Neural cell (in vitro differentiated cells): Measurements from ENCODE around the gene FSCN2. TPM values are rescaled to one million over a fixed set of nuclear protein-coding genes. Genes with fewer than 3 reads are reported as not detected.

Experiments used
- H2AFZ ChIP-seq: fragments of 200-600, 300-800 bp; sonication (generic), shearing (Covaris generic); 2 replicates; pipeline ENCODE4 v1.6.0; 2014; ENCODE audit warnings: low read depth, mild to moderate bottlenecking, antibody characterized with exemption, low read length, moderate library complexity
- H3F3A ChIP-seq: fragments of 200-600 bp; shearing (Covaris generic); 2 replicates; pipeline ENCODE4 v1.6.1; 2016; ENCODE audit warnings: mild to moderate bottlenecking, moderate library complexity, mixed read lengths, antibody characterized with exemption, low read length; ENCODE audit not compliant: insufficient read depth, poor library complexity, severe bottlenecking
- H3K27ac ChIP-seq: fragments of 200-600, 300-800 bp; sonication (generic), shearing (Covaris generic); 2 replicates; pipeline ENCODE4 v1.5.1; 2014; ENCODE audit warnings: mild to moderate bottlenecking, low read length, moderate library complexity
- H3K27me3 ChIP-seq: fragments of 300-800, 200-600 bp; sonication (generic), shearing (Covaris generic); 2 replicates; pipeline ENCODE4 v1.6.0; 2014; ENCODE audit warnings: mild to moderate bottlenecking, low read depth, low read length, moderate library complexity; ENCODE audit not compliant: insufficient read depth
- H3K36me3 ChIP-seq: fragments of 300-800, 200-600 bp; sonication (generic), shearing (Covaris generic); 2 replicates; pipeline ENCODE4 v1.5.1; 2014; ENCODE audit warnings: mild to moderate bottlenecking, antibody characterized with exemption, low read length, moderate library complexity; ENCODE audit not compliant: insufficient read depth
- H3K4me2 ChIP-seq: fragments of 300-800, 200-600 bp; sonication (generic), shearing (Covaris generic); 2 replicates; pipeline ENCODE4 v1.6.0; 2014; ENCODE audit warnings: mild to moderate bottlenecking, low read length
- H3K4me3 ChIP-seq: fragments of 300-800, 200-600 bp; sonication (generic), shearing (Covaris generic); 2 replicates; pipeline ENCODE4 v1.5.1; 2014; ENCODE audit warnings: mild to moderate bottlenecking, low read length, moderate library complexity
- H3K79me2 ChIP-seq: fragments of 200-600 bp; shearing (Covaris generic); replicated peaks from 2 replicates; pipeline ENCODE4 v1.6.0; 2014; ENCODE audit warnings: mild to moderate bottlenecking, low read length, moderate library complexity; ENCODE audit not compliant: insufficient read depth
- H3K9ac ChIP-seq: fragments of 300-800, 200-600 bp; sonication (generic), shearing (Covaris generic); 2 replicates; pipeline ENCODE4 v1.6.1; 2016; ENCODE audit warnings: mild to moderate bottlenecking, low read length, mixed read lengths
- H3K9me2 ChIP-seq: fragments of 200-600 bp; shearing (Covaris generic); 2 replicates; pipeline ENCODE4 v1.6.1; 2016; ENCODE audit warnings: mild to moderate bottlenecking, low read length, mixed read lengths; ENCODE audit not compliant: insufficient read depth
- H3K9me3 ChIP-seq: fragments of 200-600, 300-800 bp; sonication (generic), shearing (Covaris generic); 2 replicates; pipeline ENCODE4 v1.6.1; 2016; ENCODE audit warnings: mild to moderate bottlenecking, mixed run types, low read length, moderate library complexity, mixed read lengths
- H4K20me1 ChIP-seq: fragments of 200-600 bp; shearing (Covaris generic); 2 replicates; pipeline ENCODE4 v1.6.1; 2016; ENCODE audit warnings: mild to moderate bottlenecking, mixed run types; ENCODE audit not compliant: insufficient read depth
- CTCF ChIP-seq: fragments of 450-650 bp; IDR thresholded peaks from 2 replicates; pipeline ENCODE4 v1.5.1; 2014; ENCODE audit warnings: antibody characterized with exemption, mild to moderate bottlenecking, moderate library complexity; ENCODE audit not compliant: poor library complexity, severe bottlenecking
- EP300 ChIP-seq: fragments of 450-650 bp; conservative IDR thresholded peaks from 2 replicates; pipeline ENCODE4 v1.6.1; 2014; ENCODE audit warnings: antibody characterized with exemption, mild to moderate bottlenecking, moderate library complexity; ENCODE audit not compliant: poor library complexity, severe bottlenecking
- EZH2 ChIP-seq: fragments of 200-600, 300-800 bp; shearing (Covaris generic), sonication (generic); IDR thresholded peaks from 2 replicates; pipeline ENCODE4 v1.6.1; 2014; ENCODE audit warnings: antibody characterized with exemption, low read length, borderline replicate concordance, mild to moderate bottlenecking; ENCODE audit not compliant: insufficient read depth, poor library complexity, severe bottlenecking
- MXI1 ChIP-seq: fragments of 450-650 bp; conservative IDR thresholded peaks from 2 replicates; pipeline ENCODE4 v1.6.1; 2014; ENCODE audit warnings: antibody characterized with exemption, mild to moderate bottlenecking; ENCODE audit not compliant: poor library complexity, severe bottlenecking
- POLR2AphosphoS5 ChIP-seq: IDR thresholded peaks from 2 replicates; pipeline ENCODE4 v1.6.1; 2012
- RAD21 ChIP-seq: fragments of 450-650 bp; conservative IDR thresholded peaks from 2 replicates; pipeline ENCODE4 v1.6.1; 2014; ENCODE audit warnings: antibody characterized with exemption, mild to moderate bottlenecking, moderate library complexity
- REST ChIP-seq: IDR thresholded peaks from 2 replicates; pipeline ENCODE4 v1.6.1; 2012; ENCODE audit warnings: borderline replicate concordance
- SMC3 ChIP-seq: fragments of 450-650 bp; conservative IDR thresholded peaks from 2 replicates; pipeline ENCODE4 v1.6.1; 2014; ENCODE audit warnings: antibody characterized with exemption, mild to moderate bottlenecking, moderate library complexity; ENCODE audit not compliant: poor library complexity
- TAF1 ChIP-seq: IDR thresholded peaks from 2 replicates; pipeline ENCODE4 v1.6.1; 2012; ENCODE audit warnings: low read depth
- polyA plus RNA-seq: library from polyadenylated mRNA; depleted of rRNA; stranded (reverse); fragments of >200 nt; gene quantifications from 2 replicates; pipeline ENCODE4 v1.2.3, GENCODE V29; 2014

FSCN2 gene
- polyA plus RNA-seq, 1 donor from 2014 or later = 4.8 TPM

GRCh38 chr17:81550285-81550684 lies 22.1 kb downstream of the FSCN2 start:
- Histone ChIP-seq H3K27me3 (peaks cover 3% of the 10 kb centered on the region), H3K79me2 (peaks cover 13% of the 10 kb centered on the region), H3K9me2 (no peaks in the 10 kb centered on the region), H2AFZ (no peak overlapping the region), H3K9me3 (no peaks in the 10 kb centered on the region), H3K9ac (no peak overlapping the region), H3K36me3 (no peaks in the 10 kb centered on the region), H3K4me2 (no peak overlapping the region), H3K27ac (no peak overlapping the region), H3K4me3 (peak overlapping the region; percentile 99), H3F3A (no peaks in the 10 kb centered on the region), H4K20me1 (no peaks in the 10 kb centered on the region)
- TF ChIP-seq CTCF (no peak), MXI1 (no peak), SMC3 (no peak), EZH2 (no peak), RAD21 (no peak), POLR2AphosphoS5 (no peak), TAF1 (no peak), EP300 (no peak), REST (no peak)

GRCh38 chr17:81550830-81551457 lies 22.8 kb downstream of the FSCN2 start:
- Histone ChIP-seq H3K27ac (no peak overlapping the region), H3K36me3 (no peaks in the 10 kb centered on the region), H3K79me2 (peaks cover 13% of the 10 kb centered on the region), H4K20me1 (no peaks in the 10 kb centered on the region), H3K27me3 (peaks cover 3% of the 10 kb centered on the region), H3K9me2 (no peaks in the 10 kb centered on the region), H3K9ac (peak overlapping the region; percentile 92), H3F3A (no peaks in the 10 kb centered on the region), H2AFZ (no peak overlapping the region), H3K9me3 (no peaks in the 10 kb centered on the region), H3K4me2 (peak overlapping the region; percentile 88), H3K4me3 (peak overlapping the region; percentile 99)
- TF ChIP-seq EP300 (no peak), CTCF (no peak), MXI1 (no peak), EZH2 (no peak), REST (no peak), RAD21 (no peak), POLR2AphosphoS5 (no peak), TAF1 (no peak), SMC3 (no peak)
